ENCODE data around the gene KIF5C.

- no peak for TF ChIP-seq POLR2AphosphoS5 (IDR thresholded peaks at IDR 0.05; ENCODE audit: low read depth)
- no peak for TF ChIP-seq CTCF (IDR thresholded peaks at IDR 0.05; ENCODE audit: insufficient read depth, low read length)
- no peak for TF ChIP-seq SPI1 (IDR thresholded peaks at IDR 0.05; ENCODE audit: borderline replicate concordance, low read depth)
- no peak for TF ChIP-seq REST (IDR thresholded peaks at IDR 0.05; ENCODE audit: insufficient replicate concordance, low read depth)
- no peak for TF ChIP-seq GABPA (IDR thresholded peaks at IDR 0.05; ENCODE audit: low read depth)
Observed at GRCh38 chr2:148860037-148860436, 15.0 kb upstream of the KIF5C start.
